Measurements from ENCODE around the gene ENTREP3. TPM values are rescaled to one million over a fixed set of nuclear protein-coding genes. Genes with fewer than 3 reads are reported as not detected.

Gene ENTREP3
- total RNA-seq, 4 donors from 2014 or later: 5.6 to 12.0 (median 7.8) TPM

GRCh38 chr1:155209312-155209721 is 46.0 kb downstream of the ENTREP3 start:
- TF ChIP-seq POLR2A (IDR thresholded peaks at IDR 0.05) (no peak), CTCF (IDR thresholded peaks at IDR 0.05) (no peak)
- no peak for DNase-seq
- Histone ChIP-seq H3K4me3 (replicated peaks in 1 of 3) (peak overlapping the region; percentile 89 to 98 (median 96)), H3K36me3 (no peaks in the 10 kb centered on the region), H3K9me3 (no peaks in the 10 kb centered on the region), H3K27me3 (no peaks in the 10 kb centered on the region), H3K27ac (peak overlapping the region; percentile 99 to 100 (median 99)), H3K4me1 (peaks cover 23 to 26% of the 10 kb centered on the region in 2 donors)
- WGBS, 2 donors: 4 to 5% methylated on average over 11 of the region's 13 CpGs
- intact Hi-C loops (cut with DNase I): loop anchor here (5.0 kb wide), 1 partner anchor 33 kb away; a partner anchor contains a TSS

GRCh38 chr1:155208541-155209311 is 46.6 kb downstream of the ENTREP3 start, which contains the start of gene MTX1:
Gene MTX1 (plus strand): TSS chr1:155208695. CDS start chr1:155208805, 110 bp downstream.
- Histone ChIP-seq H3K4me3 (replicated peaks in 1 of 3) (peak within 1 kb of the TSS; percentile 89 to 98 (median 96)), H3K9me3 (no peaks in the 10 kb centered on the region), H3K36me3 (no peaks in the 10 kb centered on the region), H3K27ac (peak within 1 kb of the TSS; percentile 99 to 100 (median 99)), H3K4me1 (peaks cover 23 to 26% of the 10 kb centered on the region in 2 donors), H3K27me3 (no peaks in the 10 kb centered on the region)
- peak in 1 of 2 donors; percentile 53 for TF ChIP-seq POLR2A (IDR thresholded peaks at IDR 0.05)
- no peak for TF ChIP-seq CTCF (IDR thresholded peaks at IDR 0.05)
- WGBS, 2 donors: 0 to 2% methylated on average over 18 to 21 of the region's 64 CpGs
- intact Hi-C loops (cut with DNase I): loop anchor here (5.0 kb wide), 1 partner anchor 34 kb away; a partner anchor contains a TSS
- peak; percentile 84 to 88 for DNase-seq

GRCh38 chr1:155207806-155208540 is 47.3 kb downstream of the ENTREP3 start, which contains the start of gene THBS3:
Gene THBS3 (minus strand): TSS chr1:155207897. CDS start chr1:155207876, 21 bp downstream.
- peak within 1 kb of the TSS; percentile 89 to 98 (median 96) for H3K4me3 ChIP-seq (replicated peaks in 1 of 3)
- no peaks in the 10 kb centered on the region for H3K36me3 ChIP-seq
- no peak for DNase-seq
- peak within 1 kb of the TSS; percentile 99 to 100 (median 99) for H3K27ac ChIP-seq
- H3K4me1 ChIP-seq: peaks cover 23 to 26% of the 10 kb centered on the region in 2 donors
- no peaks in the 10 kb centered on the region for H3K9me3 ChIP-seq
- 18 to 32% methylated on average over 17 of the region's 17 CpGs for WGBS, 2 donors
- intact Hi-C loops (cut with DNase I): loop anchor here (5.0 kb wide), 1 partner anchor 34 kb away; a partner anchor contains a TSS
- no peaks in the 10 kb centered on the region for H3K27me3 ChIP-seq
- TF ChIP-seq CTCF (IDR thresholded peaks at IDR 0.05): no peak
- TF ChIP-seq POLR2A (IDR thresholded peaks at IDR 0.05): no peak

GRCh38 chr1:155206891-155207805 is 48.1 kb downstream of the ENTREP3 start:
- peaks cover 23 to 26% of the 10 kb centered on the region in 2 donors for H3K4me1 ChIP-seq
- H3K4me3 ChIP-seq (replicated peaks in 1 of 3): no peak overlapping the region
- no peaks in the 10 kb centered on the region for H3K9me3 ChIP-seq
- 21 to 22% methylated on average over 12 to 13 of the region's 13 CpGs for WGBS, 2 donors
- TF ChIP-seq POLR2A (IDR thresholded peaks at IDR 0.05): no peak
- TF ChIP-seq CTCF (IDR thresholded peaks at IDR 0.05): peak; percentile 53 to 97 (median 82)
- no peaks in the 10 kb centered on the region for H3K36me3 ChIP-seq
- peak; percentile 90 to 91 for DNase-seq
- H3K27me3 ChIP-seq: no peaks in the 10 kb centered on the region
- intact Hi-C loops (cut with DNase I): loop anchor here (5.0 kb wide), 1 partner anchor 35 kb away; a partner anchor contains a TSS
- H3K27ac ChIP-seq: peak overlapping the region; percentile 99 to 100 (median 99)

Measured in thyroid gland (tissue), 4 donors.